Embryonic facial prominence (tissue), 1 donor: ENCODE measurements around the gene PDE1C.

Source experiments
- DNase-seq: peaks from one replicate; pipeline ENCODE4 v3.0.0-alpha.2; 2016; ENCODE audit errors: extremely low spot score

The PDE1C gene

DNA sequence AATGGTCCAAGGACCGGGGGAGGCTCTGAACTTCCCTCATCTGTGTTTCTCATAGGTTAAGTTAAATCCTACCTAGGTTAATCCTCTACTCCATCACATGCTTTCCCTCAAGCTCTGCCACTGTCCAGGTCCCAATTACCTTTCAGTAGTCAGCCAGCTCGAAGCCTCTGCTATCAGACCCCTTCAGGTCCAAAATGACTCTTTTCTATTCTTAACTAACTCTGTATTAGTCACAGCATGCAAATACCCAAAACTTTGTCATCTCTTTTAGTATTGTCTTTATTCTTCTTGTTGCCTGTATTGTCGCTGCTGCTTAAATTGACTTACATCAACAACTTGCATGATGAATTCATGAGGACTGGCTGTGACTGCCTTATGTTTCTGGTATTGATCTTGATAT lies 367.9 kb downstream of the PDE1C start:
- DNase-seq, result no peak
